Liver (tissue), 9 donors: Measurements from ENCODE around the gene MSLN. TPM values are rescaled to one million over a fixed set of nuclear protein-coding genes. Genes with fewer than 3 reads are reported as not detected.

ENCODE experiments used
- DNase-seq: peaks from one replicate; pipeline ENCODE4 v3.0.0-alpha.2; 2017; ENCODE audit warnings: low spot score
- H3K27ac ChIP-seq, 2 donors: one replicate each; pipeline ENCODE4 v1.7.0; 2013; ENCODE audit warnings: inconsistent platforms in 2 of 2, low read length in 2 of 2, control low read depth in 1 of 2, low read depth in 1 of 2, mild to moderate bottlenecking in 1 of 2
- H3K27me3 ChIP-seq, 4 donors: one replicate each; pipeline versions ENCODE4 v1.6.1 to v1.7.0; 2013; ENCODE audit warnings: low read length in 3 of 4, inconsistent platforms in 1 of 4, mild to moderate bottlenecking in 1 of 4, moderate library complexity in 1 of 4; ENCODE audit not compliant: control insufficient read depth in 4 of 4, insufficient read depth in 4 of 4
- H3K36me3 ChIP-seq, 4 donors: one replicate each; pipeline versions ENCODE4 v1.6.1 to v1.7.0; 2013; ENCODE audit warnings: low read length in 3 of 4, mild to moderate bottlenecking in 3 of 4, low read depth in 1 of 4, moderate library complexity in 1 of 4; ENCODE audit not compliant: control insufficient read depth in 4 of 4, insufficient read depth in 3 of 4
- H3K4me1 ChIP-seq, 4 donors: one replicate each; pipeline versions ENCODE4 v1.6.1 to v1.7.0; 2013; ENCODE audit warnings: low read length in 3 of 4, mild to moderate bottlenecking in 3 of 4, moderate library complexity in 1 of 4; ENCODE audit not compliant: control insufficient read depth in 4 of 4, insufficient read depth in 4 of 4
- H3K4me3 ChIP-seq, 3 donors: one replicate each; pipeline versions ENCODE4 v1.6.1 to v1.7.0; 2013; ENCODE audit warnings: low read length in 3 of 3, control low read depth in 1 of 3, low read depth in 1 of 3, mild to moderate bottlenecking in 1 of 3
- H3K9ac ChIP-seq, 2 donors: one replicate each; pipeline ENCODE4 v1.7.0; 2013; ENCODE audit warnings: low read length in 2 of 2, mild to moderate bottlenecking in 2 of 2, moderate library complexity in 2 of 2, control low read depth in 1 of 2, low read depth in 1 of 2
- H3K9me3 ChIP-seq, 4 donors: one replicate each; pipeline versions ENCODE4 v1.6.1 to v1.7.0; 2013; ENCODE audit warnings: low read length in 3 of 4; ENCODE audit not compliant: control insufficient read depth in 4 of 4
- EGR1 ChIP-seq, 2 donors: IDR thresholded peaks; 2 replicates each; pipeline ENCODE4 v1.6.1; 2016 to 2018; ENCODE audit warnings: antibody characterized with exemption in 2 of 2, low read depth in 2 of 2
- FOXA1 ChIP-seq: IDR thresholded peaks from 2 replicates; pipeline ENCODE4 v1.6.1; 2016; ENCODE audit warnings: antibody characterized with exemption
- FOXA2 ChIP-seq: IDR thresholded peaks from 2 replicates; pipeline ENCODE4 v1.6.1; 2016; ENCODE audit warnings: antibody characterized with exemption
- GABPA ChIP-seq, 2 donors: IDR thresholded peaks in 1 of 2; conservative IDR thresholded peaks in 1 of 2; 2 replicates each; pipeline ENCODE4 v1.6.1; 2016; ENCODE audit warnings: antibody characterized with exemption in 2 of 2, mild to moderate bottlenecking in 1 of 2, moderate library complexity in 1 of 2
- HNF4A ChIP-seq, 2 donors: conservative IDR thresholded peaks; 2 replicates each; pipeline ENCODE4 v1.6.1; 2016; ENCODE audit warnings: antibody characterized with exemption in 2 of 2, mild to moderate bottlenecking in 2 of 2
- HNF4G ChIP-seq: IDR thresholded peaks from 2 replicates; pipeline ENCODE4 v1.6.1; 2016; ENCODE audit warnings: antibody characterized with exemption
- JUND ChIP-seq, 2 donors: IDR thresholded peaks; 2 replicates each; pipeline ENCODE4 v1.6.1; 2016; ENCODE audit warnings: antibody characterized with exemption in 2 of 2
- NR2F2 ChIP-seq: IDR thresholded peaks from 2 replicates; pipeline ENCODE4 v1.6.1; 2016; ENCODE audit warnings: antibody characterized with exemption
- RAD21 ChIP-seq, 2 donors: IDR thresholded peaks; 2 replicates each; pipeline ENCODE4 v1.6.1; 2016; ENCODE audit warnings: antibody characterized with exemption in 2 of 2, mild to moderate bottlenecking in 2 of 2
- RXRA ChIP-seq, 2 donors: IDR thresholded peaks; 2 replicates each; pipeline ENCODE4 v1.6.1; 2017 to 2018; ENCODE audit warnings: antibody characterized with exemption in 2 of 2, mild to moderate bottlenecking in 1 of 2
- SP1 ChIP-seq: IDR thresholded peaks from 2 replicates; pipeline ENCODE4 v1.6.1; 2018; ENCODE audit warnings: antibody characterized with exemption, mild to moderate bottlenecking
- TAF1 ChIP-seq: conservative IDR thresholded peaks from 2 replicates; pipeline ENCODE4 v1.6.1; 2016; ENCODE audit warnings: antibody characterized with exemption, mild to moderate bottlenecking
- YY1 ChIP-seq: IDR thresholded peaks from 2 replicates; pipeline ENCODE4 v1.6.1; 2016; ENCODE audit warnings: antibody characterized with exemption, mild to moderate bottlenecking
- WGBS: extraction: QIAGEN DNeasy Blood & Tissue Kit; methylation state at CpG from one replicate; pipeline ENCODE4 v1.1.7; 2013; 5-methylcytosine and 5-hydroxymethylcytosine counted together
- polyA plus RNA-seq, 2 donors: library from polyadenylated mRNA; stranded (reverse) in 1 of 2; unstranded in 1 of 2; fragments of 200-250 nt in 1 of 2; fragments of >200 nt in 1 of 2; fragmentation: Nextera tagmentation in 1 of 2; extraction: Ambion mirVana in 1 of 2; gene quantifications; one replicate each; pipeline versions ENCODE4 v1.2.1 to v1.2.3, GENCODE V29; 2013 to 2015
- total RNA-seq, 2 donors: library from RNA; depleted of rRNA; stranded (reverse); fragments of >200 nt; gene quantifications; one replicate each; pipeline ENCODE4 v1.2.3, GENCODE V29; 2014
- TF ChIP-seq, protein P1 (sequence below): IDR thresholded peaks from 2 replicates; pipeline ENCODE4 v1.6.1; 2016; ENCODE audit warnings: antibody characterized with exemption
- TF ChIP-seq, protein P2 (sequence below): IDR thresholded peaks from 2 replicates; pipeline ENCODE4 v1.6.1; 2016; ENCODE audit warnings: antibody characterized with exemption
- TF ChIP-seq, protein P3 (sequence below): IDR thresholded peaks from 2 replicates; pipeline ENCODE4 v1.6.1; 2016; ENCODE audit warnings: antibody characterized with exemption
- TF ChIP-seq, protein P4 (sequence below): fragments of 150-350 bp; IDR thresholded peaks from 2 replicates; pipeline ENCODE4 v1.5.1; 2017; ENCODE audit warnings: improper control_type of control experiment, low read depth, low read length; ENCODE audit not compliant: missing input control
- TF ChIP-seq, protein P5 (sequence below): IDR thresholded peaks from 2 replicates; pipeline ENCODE4 v1.6.1; 2016; ENCODE audit warnings: antibody characterized with exemption, mild to moderate bottlenecking
- donor health status: healthy.
- donor health status: healthy.
- donor health status: healthy.
- donor health status: healthy.
- donor health status: healthy.

MSLN gene
- total and polyA plus RNA-seq, 4 donors, result 0.03 to 0.65 (median 0.08) TPM; not detected in 1

DNA sequence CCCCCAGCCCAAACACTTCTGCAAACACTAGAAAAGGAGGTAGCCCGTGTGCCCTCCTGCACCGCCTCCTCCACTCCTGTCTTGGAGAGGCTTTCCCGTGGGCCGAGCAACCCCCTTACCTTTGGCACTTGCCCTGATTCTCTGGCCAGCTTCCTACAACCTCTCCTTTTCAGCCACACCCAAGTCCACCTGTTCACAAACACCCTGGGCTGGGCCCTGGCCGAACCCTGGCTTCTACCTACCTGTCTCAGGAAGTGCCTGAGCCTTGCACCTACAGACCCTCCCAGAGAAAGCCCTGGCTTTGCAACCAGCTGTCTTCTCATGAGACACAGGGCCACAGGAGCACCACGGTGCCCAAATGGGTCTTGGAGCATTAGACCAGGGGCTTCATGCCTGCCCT lies 41.6 kb upstream of the MSLN start:
- Histone ChIP-seq H3K27me3 (no peaks in the 10 kb centered on the region), H3K27ac (no peak overlapping the region), H3K36me3 (peaks cover 0 to 2% (median 0%) of the 10 kb centered on the region in 4 donors), H3K9me3 (no peaks in the 10 kb centered on the region), H3K9ac (no peak overlapping the region), H3K4me3 (no peak overlapping the region), H3K4me1 (peaks cover 25 to 46% (median 37%) of the 10 kb centered on the region in 4 donors)
- 83% methylated on average over 6 of the region's 6 CpGs for WGBS
- TF ChIP-seq, protein P1, sequence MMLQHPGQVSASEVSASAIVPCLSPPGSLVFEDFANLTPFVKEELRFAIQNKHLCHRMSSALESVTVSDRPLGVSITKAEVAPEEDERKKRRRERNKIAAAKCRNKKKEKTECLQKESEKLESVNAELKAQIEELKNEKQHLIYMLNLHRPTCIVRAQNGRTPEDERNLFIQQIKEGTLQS, result no peak
- no peak for TF ChIP-seq EGR1 (IDR thresholded peaks at IDR 0.05; ENCODE audit: low read depth in 2 of 2)
- TF ChIP-seq RAD21 (IDR thresholded peaks at IDR 0.05), result no peak
- TF ChIP-seq, protein P2, sequence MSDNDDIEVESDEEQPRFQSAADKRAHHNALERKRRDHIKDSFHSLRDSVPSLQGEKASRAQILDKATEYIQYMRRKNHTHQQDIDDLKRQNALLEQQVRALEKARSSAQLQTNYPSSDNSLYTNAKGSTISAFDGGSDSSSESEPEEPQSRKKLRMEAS, result no peak
- no peak for TF ChIP-seq HNF4G
- no peak for TF ChIP-seq NR2F2
- TF ChIP-seq YY1, result no peak
- no peak for TF ChIP-seq TAF1
- TF ChIP-seq, protein P3, sequence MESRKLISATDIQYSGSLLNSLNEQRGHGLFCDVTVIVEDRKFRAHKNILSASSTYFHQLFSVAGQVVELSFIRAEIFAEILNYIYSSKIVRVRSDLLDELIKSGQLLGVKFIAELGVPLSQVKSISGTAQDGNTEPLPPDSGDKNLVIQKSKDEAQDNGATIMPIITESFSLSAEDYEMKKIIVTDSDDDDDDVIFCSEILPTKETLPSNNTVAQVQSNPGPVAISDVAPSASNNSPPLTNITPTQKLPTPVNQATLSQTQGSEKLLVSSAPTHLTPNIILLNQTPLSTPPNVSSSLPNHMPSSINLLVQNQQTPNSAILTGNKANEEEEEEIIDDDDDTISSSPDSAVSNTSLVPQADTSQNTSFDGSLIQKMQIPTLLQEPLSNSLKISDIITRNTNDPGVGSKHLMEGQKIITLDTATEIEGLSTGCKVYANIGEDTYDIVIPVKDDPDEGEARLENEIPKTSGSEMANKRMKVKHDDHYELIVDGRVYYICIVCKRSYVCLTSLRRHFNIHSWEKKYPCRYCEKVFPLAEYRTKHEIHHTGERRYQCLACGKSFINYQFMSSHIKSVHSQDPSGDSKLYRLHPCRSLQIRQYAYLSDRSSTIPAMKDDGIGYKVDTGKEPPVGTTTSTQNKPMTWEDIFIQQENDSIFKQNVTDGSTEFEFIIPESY, result no peak
- DNase-seq, result no peak

DNA sequence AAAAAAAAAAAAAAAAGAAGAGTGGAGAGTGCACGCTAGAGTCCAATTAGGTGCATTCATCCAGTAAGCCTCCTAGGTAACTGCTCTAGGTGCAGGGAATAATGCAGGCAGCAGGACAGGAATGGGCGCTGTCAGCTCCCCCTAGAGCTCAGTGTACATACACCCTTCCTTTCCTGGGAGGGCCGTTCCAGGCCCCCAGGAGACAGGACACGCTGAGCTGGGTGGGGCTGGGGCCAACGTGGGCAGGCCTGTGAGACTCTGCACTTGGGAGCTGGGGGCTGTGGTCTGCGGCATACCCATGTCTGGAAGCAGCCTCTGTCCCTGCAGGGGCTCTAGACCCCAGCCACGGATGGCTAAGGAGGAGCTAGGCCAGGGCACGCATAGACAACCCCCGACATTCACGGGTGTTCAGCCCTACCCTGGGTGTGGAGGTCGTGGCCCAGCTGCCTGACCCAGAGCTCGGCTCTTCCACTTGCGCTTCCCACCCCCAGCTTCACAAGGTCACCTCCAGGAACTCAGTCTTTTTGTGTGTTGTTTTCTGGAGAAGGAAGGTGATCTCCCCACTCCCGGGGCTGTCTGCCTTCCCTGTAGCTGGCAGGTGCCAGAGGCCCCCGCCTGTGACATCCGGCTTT lies 40.6 kb upstream of the MSLN start:
- WGBS, result 19% methylated on average over 16 of the region's 16 CpGs
- Histone ChIP-seq H3K4me3 (peak overlapping the region; percentile 73 to 86 (median 82)), H3K4me1 (peaks cover 25 to 39% (median 35%) of the 10 kb centered on the region in 4 donors), H3K9ac (peak overlapping the region in 1 of 2 donors; percentile 87), H3K27me3 (no peaks in the 10 kb centered on the region), H3K36me3 (peaks cover 0 to 2% (median 0%) of the 10 kb centered on the region in 4 donors), H3K9me3 (no peaks in the 10 kb centered on the region), H3K27ac (peak overlapping the region in 1 of 2 donors; percentile 84)
- no peak for DNase-seq
- TF ChIP-seq, protein P4, sequence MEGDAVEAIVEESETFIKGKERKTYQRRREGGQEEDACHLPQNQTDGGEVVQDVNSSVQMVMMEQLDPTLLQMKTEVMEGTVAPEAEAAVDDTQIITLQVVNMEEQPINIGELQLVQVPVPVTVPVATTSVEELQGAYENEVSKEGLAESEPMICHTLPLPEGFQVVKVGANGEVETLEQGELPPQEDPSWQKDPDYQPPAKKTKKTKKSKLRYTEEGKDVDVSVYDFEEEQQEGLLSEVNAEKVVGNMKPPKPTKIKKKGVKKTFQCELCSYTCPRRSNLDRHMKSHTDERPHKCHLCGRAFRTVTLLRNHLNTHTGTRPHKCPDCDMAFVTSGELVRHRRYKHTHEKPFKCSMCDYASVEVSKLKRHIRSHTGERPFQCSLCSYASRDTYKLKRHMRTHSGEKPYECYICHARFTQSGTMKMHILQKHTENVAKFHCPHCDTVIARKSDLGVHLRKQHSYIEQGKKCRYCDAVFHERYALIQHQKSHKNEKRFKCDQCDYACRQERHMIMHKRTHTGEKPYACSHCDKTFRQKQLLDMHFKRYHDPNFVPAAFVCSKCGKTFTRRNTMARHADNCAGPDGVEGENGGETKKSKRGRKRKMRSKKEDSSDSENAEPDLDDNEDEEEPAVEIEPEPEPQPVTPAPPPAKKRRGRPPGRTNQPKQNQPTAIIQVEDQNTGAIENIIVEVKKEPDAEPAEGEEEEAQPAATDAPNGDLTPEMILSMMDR, result no peak
- TF ChIP-seq YY1 (no peak), RXRA (IDR thresholded peaks at IDR 0.05) (no peak), HNF4G (no peak), GABPA (IDR thresholded peaks at IDR 0.05 in 1 of 2, conservative IDR thresholded peaks at IDR 0.05 in 1 of 2) (no peak), RAD21 (IDR thresholded peaks at IDR 0.05) (no peak), TAF1 (no peak), HNF4A (conservative IDR thresholded peaks at IDR 0.05) (no peak), SP1 (no peak), FOXA2 (no peak), EGR1 (IDR thresholded peaks at IDR 0.05; ENCODE audit: low read depth in 2 of 2) (no peak), NR2F2 (no peak), FOXA1 (no peak), JUND (IDR thresholded peaks at IDR 0.05) (no peak)
- TF ChIP-seq, protein P2, result no peak
- TF ChIP-seq, protein P5, sequence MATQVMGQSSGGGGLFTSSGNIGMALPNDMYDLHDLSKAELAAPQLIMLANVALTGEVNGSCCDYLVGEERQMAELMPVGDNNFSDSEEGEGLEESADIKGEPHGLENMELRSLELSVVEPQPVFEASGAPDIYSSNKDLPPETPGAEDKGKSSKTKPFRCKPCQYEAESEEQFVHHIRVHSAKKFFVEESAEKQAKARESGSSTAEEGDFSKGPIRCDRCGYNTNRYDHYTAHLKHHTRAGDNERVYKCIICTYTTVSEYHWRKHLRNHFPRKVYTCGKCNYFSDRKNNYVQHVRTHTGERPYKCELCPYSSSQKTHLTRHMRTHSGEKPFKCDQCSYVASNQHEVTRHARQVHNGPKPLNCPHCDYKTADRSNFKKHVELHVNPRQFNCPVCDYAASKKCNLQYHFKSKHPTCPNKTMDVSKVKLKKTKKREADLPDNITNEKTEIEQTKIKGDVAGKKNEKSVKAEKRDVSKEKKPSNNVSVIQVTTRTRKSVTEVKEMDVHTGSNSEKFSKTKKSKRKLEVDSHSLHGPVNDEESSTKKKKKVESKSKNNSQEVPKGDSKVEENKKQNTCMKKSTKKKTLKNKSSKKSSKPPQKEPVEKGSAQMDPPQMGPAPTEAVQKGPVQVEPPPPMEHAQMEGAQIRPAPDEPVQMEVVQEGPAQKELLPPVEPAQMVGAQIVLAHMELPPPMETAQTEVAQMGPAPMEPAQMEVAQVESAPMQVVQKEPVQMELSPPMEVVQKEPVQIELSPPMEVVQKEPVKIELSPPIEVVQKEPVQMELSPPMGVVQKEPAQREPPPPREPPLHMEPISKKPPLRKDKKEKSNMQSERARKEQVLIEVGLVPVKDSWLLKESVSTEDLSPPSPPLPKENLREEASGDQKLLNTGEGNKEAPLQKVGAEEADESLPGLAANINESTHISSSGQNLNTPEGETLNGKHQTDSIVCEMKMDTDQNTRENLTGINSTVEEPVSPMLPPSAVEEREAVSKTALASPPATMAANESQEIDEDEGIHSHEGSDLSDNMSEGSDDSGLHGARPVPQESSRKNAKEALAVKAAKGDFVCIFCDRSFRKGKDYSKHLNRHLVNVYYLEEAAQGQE, result no peak
- TF ChIP-seq, protein P3, result no peak
- TF ChIP-seq, protein P1, result no peak
